ENCODE data around the gene AMBRA1. TPM values are rescaled to one million over a fixed set of nuclear protein-coding genes. Genes with fewer than 3 reads are reported as not detected.
A peak's percentile ranks its signal among the peaks of the same experiment; 100 is the strongest.

The AMBRA1 gene
- polyA plus RNA-seq, 2 of the 4 experiments (the other 2 are of a cell fraction): 11.5 to 13.4 TPM

DNA sequence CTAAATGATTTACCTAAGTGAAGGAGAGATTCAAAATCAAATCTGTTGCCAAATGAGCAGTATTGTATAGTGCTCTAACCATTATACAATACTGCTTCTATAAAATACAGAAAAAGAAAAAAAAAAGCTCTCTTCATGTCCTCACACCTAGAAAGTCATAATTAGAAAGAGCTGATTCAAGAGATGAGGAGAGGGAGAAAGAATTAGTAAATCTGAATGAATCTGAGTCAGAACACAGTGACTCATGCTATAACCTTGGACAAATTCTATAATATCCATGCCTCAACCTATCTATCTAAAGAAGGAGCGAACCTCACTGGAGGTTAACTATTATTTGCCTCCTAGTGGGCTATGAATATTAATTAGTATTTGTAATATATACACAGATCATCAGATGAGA is 29.4 kb downstream of the AMBRA1 start:
- FAIRE-seq (no peak), ATAC-seq (peak in 1 of 2 experiments; percentile 39; a peak in 1 of 6 replicates), DNase-seq (ENCODE audit: low read depth in 1 of 2, low spot score in 1 of 2) (no peak)
- peak overlapping the region in 1 of 2 experiments; percentile 53; a peak in 2 of 6 replicates for H3K27ac ChIP-seq
- no peak overlapping the region for H3K4me3 ChIP-seq
- H3K9me3 ChIP-seq: no peaks in the 10 kb centered on the region
- CTCF ChIA-PET: interaction anchor here (0.8 kb wide), 1 partner anchor 74 kb away, joined by 3 read pairs; no protein-coding TSS in a partner anchor
- POLR2A ChIA-PET: no interaction called here
- TF ChIP-seq RARB (CRISPR knock-in tag; IDR thresholded peaks at IDR 0.05) (no peak), FOSL2 (IDR thresholded peaks at IDR 0.05) (0 out of 2 replicates have a peak, but pooled peaks have one; percentile 30), FOSL2 (CRISPR knock-in tag; IDR thresholded peaks at IDR 0.05) (peak; percentile 67)
- peak overlapping the region; percentile 41 for H3K4me2 ChIP-seq
- 44% methylated on average over 1 of the region's 1 CpG for WGBS (ENCODE audit: missing lambda C conversion rate)
- peaks cover 41% of the 10 kb centered on the region for H3K4me1 ChIP-seq

DNA sequence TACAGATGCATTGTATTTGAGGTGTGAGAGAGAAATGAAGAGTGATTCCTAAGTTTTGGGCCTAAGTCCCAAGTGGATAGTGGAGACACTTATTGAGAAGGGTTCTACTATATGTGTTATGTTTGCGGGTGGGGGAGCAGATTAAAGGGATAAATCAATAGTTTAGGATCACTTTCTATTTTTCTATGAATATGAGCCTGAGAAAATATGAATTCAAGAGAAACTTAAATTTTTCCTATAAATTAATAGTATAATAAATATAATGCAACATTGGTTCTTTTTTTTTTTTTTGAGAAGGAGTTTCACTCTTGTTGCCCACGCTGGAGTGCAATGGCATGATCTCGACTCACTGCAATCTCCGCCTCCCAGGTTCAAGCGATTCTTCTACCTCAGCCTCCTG is 31.3 kb downstream of the AMBRA1 start:
- Histone ChIP-seq H3K9me3 (no peaks in the 10 kb centered on the region), H3K27ac (no peak overlapping the region), H3K4me1 (peaks cover 60% of the 10 kb centered on the region), H3K4me2 (no peak overlapping the region), H3K4me3 (no peak overlapping the region)
- CTCF ChIA-PET: interaction anchor here (0.7 to 2.4 kb wide), 4 partner anchors 19 to 72 kb away, joined by 3 to 6 read pairs (median 4); no protein-coding TSS in a partner anchor
- FAIRE-seq (no peak), ATAC-seq (no peak), DNase-seq (ENCODE audit: low read depth in 1 of 2, low spot score in 1 of 2) (no peak)
- WGBS (ENCODE audit: missing lambda C conversion rate): 96% methylated on average over 5 of the region's 5 CpGs
- no peak for TF ChIP-seq HOXA7 (CRISPR knock-in tag; IDR thresholded peaks at IDR 0.05)
- TF ChIP-seq BHLHE40 (IDR thresholded peaks at IDR 0.05; ENCODE audit: low read depth, low read length): no peak
- TF ChIP-seq HDAC2 (IDR thresholded peaks at IDR 0.05): no peak
- TF ChIP-seq GATA3 (IDR thresholded peaks at IDR 0.05; ENCODE audit: borderline replicate concordance): no peak
- no peak for TF ChIP-seq ZNF302 (CRISPR knock-in tag; IDR thresholded peaks at IDR 0.05)
- TF ChIP-seq EP300 (IDR thresholded peaks at IDR 0.05): no peak
- no peak for TF ChIP-seq JUN (IDR thresholded peaks at IDR 0.05)
- no peak for TF ChIP-seq RNF2 (IDR thresholded peaks at IDR 0.05; ENCODE audit: borderline replicate concordance, low read depth)
- TF ChIP-seq ZFP36 (IDR thresholded peaks at IDR 0.05; ENCODE audit: borderline replicate concordance, partially characterized antibody): no peak
- no peak for TF ChIP-seq JUNB (IDR thresholded peaks at IDR 0.05)
- TF ChIP-seq KDM1A (IDR thresholded peaks at IDR 0.05; ENCODE audit: low read depth): no peak
- no peak for TF ChIP-seq HOXB5 (CRISPR knock-in tag; IDR thresholded peaks at IDR 0.05)
- TF ChIP-seq, protein P1, sequence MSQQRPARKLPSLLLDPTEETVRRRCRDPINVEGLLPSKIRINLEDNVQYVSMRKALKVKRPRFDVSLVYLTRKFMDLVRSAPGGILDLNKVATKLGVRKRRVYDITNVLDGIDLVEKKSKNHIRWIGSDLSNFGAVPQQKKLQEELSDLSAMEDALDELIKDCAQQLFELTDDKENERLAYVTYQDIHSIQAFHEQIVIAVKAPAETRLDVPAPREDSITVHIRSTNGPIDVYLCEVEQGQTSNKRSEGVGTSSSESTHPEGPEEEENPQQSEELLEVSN (IDR thresholded peaks at IDR 0.05; ENCODE audit: borderline replicate concordance, low read depth): no peak
- no peak for TF ChIP-seq RAD21 (conservative IDR thresholded peaks at IDR 0.05 in 1 of 2, IDR thresholded peaks at IDR 0.05 in 1 of 2)
- TF ChIP-seq, protein P2, sequence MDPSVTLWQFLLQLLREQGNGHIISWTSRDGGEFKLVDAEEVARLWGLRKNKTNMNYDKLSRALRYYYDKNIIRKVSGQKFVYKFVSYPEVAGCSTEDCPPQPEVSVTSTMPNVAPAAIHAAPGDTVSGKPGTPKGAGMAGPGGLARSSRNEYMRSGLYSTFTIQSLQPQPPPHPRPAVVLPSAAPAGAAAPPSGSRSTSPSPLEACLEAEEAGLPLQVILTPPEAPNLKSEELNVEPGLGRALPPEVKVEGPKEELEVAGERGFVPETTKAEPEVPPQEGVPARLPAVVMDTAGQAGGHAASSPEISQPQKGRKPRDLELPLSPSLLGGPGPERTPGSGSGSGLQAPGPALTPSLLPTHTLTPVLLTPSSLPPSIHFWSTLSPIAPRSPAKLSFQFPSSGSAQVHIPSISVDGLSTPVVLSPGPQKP (IDR thresholded peaks at IDR 0.05; ENCODE audit: low read depth, low read length): no peak
- TF ChIP-seq MAFK (IDR thresholded peaks at IDR 0.05; ENCODE audit: partially characterized antibody): no peak
- TF ChIP-seq, protein P3, sequence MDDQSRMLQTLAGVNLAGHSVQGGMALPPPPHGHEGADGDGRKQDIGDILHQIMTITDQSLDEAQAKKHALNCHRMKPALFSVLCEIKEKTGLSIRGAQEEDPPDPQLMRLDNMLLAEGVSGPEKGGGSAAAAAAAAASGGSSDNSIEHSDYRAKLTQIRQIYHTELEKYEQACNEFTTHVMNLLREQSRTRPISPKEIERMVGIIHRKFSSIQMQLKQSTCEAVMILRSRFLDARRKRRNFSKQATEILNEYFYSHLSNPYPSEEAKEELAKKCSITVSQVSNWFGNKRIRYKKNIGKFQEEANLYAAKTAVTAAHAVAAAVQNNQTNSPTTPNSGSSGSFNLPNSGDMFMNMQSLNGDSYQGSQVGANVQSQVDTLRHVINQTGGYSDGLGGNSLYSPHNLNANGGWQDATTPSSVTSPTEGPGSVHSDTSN (IDR thresholded peaks at IDR 0.05): no peak
- TF ChIP-seq MAZ (IDR thresholded peaks at IDR 0.05; ENCODE audit: borderline replicate concordance, low read depth, low read length): no peak
- TF ChIP-seq, protein P4, sequence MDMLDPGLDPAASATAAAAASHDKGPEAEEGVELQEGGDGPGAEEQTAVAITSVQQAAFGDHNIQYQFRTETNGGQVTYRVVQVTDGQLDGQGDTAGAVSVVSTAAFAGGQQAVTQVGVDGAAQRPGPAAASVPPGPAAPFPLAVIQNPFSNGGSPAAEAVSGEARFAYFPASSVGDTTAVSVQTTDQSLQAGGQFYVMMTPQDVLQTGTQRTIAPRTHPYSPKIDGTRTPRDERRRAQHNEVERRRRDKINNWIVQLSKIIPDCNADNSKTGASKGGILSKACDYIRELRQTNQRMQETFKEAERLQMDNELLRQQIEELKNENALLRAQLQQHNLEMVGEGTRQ (IDR thresholded peaks at IDR 0.05): no peak
- TF ChIP-seq, protein P5, sequence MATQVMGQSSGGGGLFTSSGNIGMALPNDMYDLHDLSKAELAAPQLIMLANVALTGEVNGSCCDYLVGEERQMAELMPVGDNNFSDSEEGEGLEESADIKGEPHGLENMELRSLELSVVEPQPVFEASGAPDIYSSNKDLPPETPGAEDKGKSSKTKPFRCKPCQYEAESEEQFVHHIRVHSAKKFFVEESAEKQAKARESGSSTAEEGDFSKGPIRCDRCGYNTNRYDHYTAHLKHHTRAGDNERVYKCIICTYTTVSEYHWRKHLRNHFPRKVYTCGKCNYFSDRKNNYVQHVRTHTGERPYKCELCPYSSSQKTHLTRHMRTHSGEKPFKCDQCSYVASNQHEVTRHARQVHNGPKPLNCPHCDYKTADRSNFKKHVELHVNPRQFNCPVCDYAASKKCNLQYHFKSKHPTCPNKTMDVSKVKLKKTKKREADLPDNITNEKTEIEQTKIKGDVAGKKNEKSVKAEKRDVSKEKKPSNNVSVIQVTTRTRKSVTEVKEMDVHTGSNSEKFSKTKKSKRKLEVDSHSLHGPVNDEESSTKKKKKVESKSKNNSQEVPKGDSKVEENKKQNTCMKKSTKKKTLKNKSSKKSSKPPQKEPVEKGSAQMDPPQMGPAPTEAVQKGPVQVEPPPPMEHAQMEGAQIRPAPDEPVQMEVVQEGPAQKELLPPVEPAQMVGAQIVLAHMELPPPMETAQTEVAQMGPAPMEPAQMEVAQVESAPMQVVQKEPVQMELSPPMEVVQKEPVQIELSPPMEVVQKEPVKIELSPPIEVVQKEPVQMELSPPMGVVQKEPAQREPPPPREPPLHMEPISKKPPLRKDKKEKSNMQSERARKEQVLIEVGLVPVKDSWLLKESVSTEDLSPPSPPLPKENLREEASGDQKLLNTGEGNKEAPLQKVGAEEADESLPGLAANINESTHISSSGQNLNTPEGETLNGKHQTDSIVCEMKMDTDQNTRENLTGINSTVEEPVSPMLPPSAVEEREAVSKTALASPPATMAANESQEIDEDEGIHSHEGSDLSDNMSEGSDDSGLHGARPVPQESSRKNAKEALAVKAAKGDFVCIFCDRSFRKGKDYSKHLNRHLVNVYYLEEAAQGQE (IDR thresholded peaks at IDR 0.05): no peak
- POLR2A ChIA-PET: no interaction called here

All from A549 (cell line).